HL-60 (cell line): ENCODE data around the gene JARID2.

ENCODE experiments used
- DNase-seq, 2 experiments: peaks; one replicate each; pipeline ENCODE4 v3.0.0-alpha.2; 2010 to 2020; ENCODE audit warnings: low read depth in 1 of 2, low spot score in 1 of 2
- H3K27ac ChIP-seq: fragments of 250-450 bp; sonication (Bioruptor Pico); replicated peaks from 2 replicates; pipeline ENCODE4 v1.5.1; 2020; ENCODE audit warnings: mild to moderate bottlenecking, moderate library complexity
- H3K27me3 ChIP-seq: fragments of 250-450 bp; sonication (Bioruptor Pico); 2 replicates; pipeline ENCODE4 v1.5.1; 2021; ENCODE audit warnings: mild to moderate bottlenecking, moderate library complexity; ENCODE audit not compliant: insufficient read depth, poor library complexity, severe bottlenecking
- H3K4me3 ChIP-seq: replicated peaks from 2 replicates; pipeline ENCODE4 v1.5.1; 2011; ENCODE audit warnings: mild to moderate bottlenecking, control low read depth, low read length; ENCODE audit not compliant: insufficient read depth
- CTCF ChIP-seq: IDR thresholded peaks from one replicate; pipeline ENCODE4 v1.5.1; 2011; ENCODE audit warnings: low read length, control low read depth, inconsistent platforms; ENCODE audit not compliant: insufficient read depth
- GABPA ChIP-seq: IDR thresholded peaks from 2 replicates; pipeline ENCODE4 v1.6.1; 2012; ENCODE audit warnings: low read depth
- POLR2AphosphoS5 ChIP-seq: IDR thresholded peaks from 2 replicates; pipeline ENCODE4 v1.6.1; 2012; ENCODE audit warnings: low read depth
- REST ChIP-seq: IDR thresholded peaks from 2 replicates; pipeline ENCODE4 v1.6.1; 2012; ENCODE audit warnings: low read depth; ENCODE audit not compliant: insufficient replicate concordance
- SPI1 ChIP-seq: IDR thresholded peaks from 2 replicates; pipeline ENCODE4 v1.6.1; 2012; ENCODE audit warnings: low read depth, mild to moderate bottlenecking, borderline replicate concordance

JARID2 gene

GRCh38 chr6:15405129-15406068, 159.5 kb downstream of the JARID2 start:
- Histone ChIP-seq H3K27me3 (no peaks in the 10 kb centered on the region), H3K27ac (no peak overlapping the region), H3K4me3 (no peak overlapping the region)
- DNase-seq = no peak
- TF ChIP-seq POLR2AphosphoS5 = no peak
- no peak for TF ChIP-seq REST
- TF ChIP-seq SPI1 = no peak
- no peak for TF ChIP-seq GABPA
- no peak for TF ChIP-seq CTCF

GRCh38 chr6:15406452-15406851, 160.6 kb downstream of the JARID2 start:
- Histone ChIP-seq H3K4me3 (no peak overlapping the region), H3K27ac (no peak overlapping the region), H3K27me3 (no peaks in the 10 kb centered on the region)
- no peak for DNase-seq
- TF ChIP-seq POLR2AphosphoS5 = no peak
- no peak for TF ChIP-seq SPI1
- TF ChIP-seq CTCF = no peak
- no peak for TF ChIP-seq REST
- TF ChIP-seq GABPA = no peak

- DNase-seq = no peak
- Histone ChIP-seq H3K4me3 (no peak overlapping the region), H3K27me3 (no peaks in the 10 kb centered on the region), H3K27ac (no peak overlapping the region)
- TF ChIP-seq CTCF (no peak), POLR2AphosphoS5 (no peak), REST (no peak), GABPA (no peak), SPI1 (no peak)
These were observed 162.1 kb downstream of the JARID2 start for GRCh38 chr6:15408008-15408407.
